Stimulated activated CD8-positive, alpha-beta memory T cell treated with anti-CD3 and anti-CD28 coated beads, Interleukin-4, amount 100 ng/mL, for 24 hours (primary cell): ENCODE measurements around the gene NSD2.
A peak's percentile ranks its signal among the peaks of the same experiment; 100 is the strongest.
"Not testable (repeated sequence)": the region's sequence is repeated elsewhere in the genome, so short reads cannot be mapped to it uniquely, and the experiment has no call there.

Experiments
- DNase-seq: peaks from one replicate; pipeline ENCODE4 v3.0.0-alpha.2; 2020; ENCODE audit warnings: low read depth

NSD2 gene

GRCh38 chr4:1899149-1900086 is 28.2 kb downstream of the NSD2 start:
- DNase-seq = peak; percentile 43

- no peak for DNase-seq
Observed at GRCh38 chr4:1900087-1900433, 28.9 kb downstream of the NSD2 start.

- DNase-seq = no peak
Observed at GRCh38 chr4:1900624-1901023, 29.4 kb downstream of the NSD2 start.

- DNase-seq = no peak
Observed at GRCh38 chr4:1901127-1901526, 29.9 kb downstream of the NSD2 start.

- no peak for DNase-seq
Observed at GRCh38 chr4:1902243-1902642, 31.1 kb downstream of the NSD2 start.

- DNase-seq = no peak
Observed at GRCh38 chr4:1903035-1903434, 31.8 kb downstream of the NSD2 start.

GRCh38 chr4:1904042-1904441 is 32.8 kb downstream of the NSD2 start:
- no peak for DNase-seq

GRCh38 chr4:1907848-1908525 is 36.8 kb downstream of the NSD2 start:
- DNase-seq = no peak

GRCh38 chr4:1909696-1910095 is 38.5 kb downstream of the NSD2 start:
- DNase-seq = not testable (repeated sequence)

GRCh38 chr4:1910643-1911042 is 39.5 kb downstream of the NSD2 start:
- DNase-seq = no peak

- DNase-seq = not testable (repeated sequence)
Observed at GRCh38 chr4:1911316-1911715, 40.1 kb downstream of the NSD2 start.

GRCh38 chr4:1922821-1923220 is 51.6 kb downstream of the NSD2 start:
- DNase-seq = no peak

GRCh38 chr4:1927675-1928074 is 56.5 kb downstream of the NSD2 start:
- no peak for DNase-seq

- DNase-seq = no peak
Observed at GRCh38 chr4:1928356-1929239, 57.4 kb downstream of the NSD2 start.

- no peak for DNase-seq
Observed at GRCh38 chr4:1932736-1933135, 61.5 kb downstream of the NSD2 start.

- DNase-seq = no peak
Observed at GRCh38 chr4:1933700-1934099, 62.5 kb downstream of the NSD2 start.

- DNase-seq = no peak
Observed at GRCh38 chr4:1937550-1937949, 66.4 kb downstream of the NSD2 start.

- no peak for DNase-seq
Observed at GRCh38 chr4:1938027-1938426, 66.8 kb downstream of the NSD2 start.

- DNase-seq = no peak
Observed at GRCh38 chr4:1939664-1940509, 68.7 kb downstream of the NSD2 start.

- DNase-seq = no peak
Observed at GRCh38 chr4:1940566-1940965, 69.4 kb downstream of the NSD2 start.

GRCh38 chr4:1943928-1944327 is 72.7 kb downstream of the NSD2 start:
- DNase-seq = no peak
